ENCODE data around the gene PLEKHA6. TPM values are rescaled to one million over a fixed set of nuclear protein-coding genes. Genes with fewer than 3 reads are reported as not detected.

The PLEKHA6 gene
- total RNA-seq, 4 donors from 2014 or later = 1.5 to 2.0 (median 1.6) TPM

DNA sequence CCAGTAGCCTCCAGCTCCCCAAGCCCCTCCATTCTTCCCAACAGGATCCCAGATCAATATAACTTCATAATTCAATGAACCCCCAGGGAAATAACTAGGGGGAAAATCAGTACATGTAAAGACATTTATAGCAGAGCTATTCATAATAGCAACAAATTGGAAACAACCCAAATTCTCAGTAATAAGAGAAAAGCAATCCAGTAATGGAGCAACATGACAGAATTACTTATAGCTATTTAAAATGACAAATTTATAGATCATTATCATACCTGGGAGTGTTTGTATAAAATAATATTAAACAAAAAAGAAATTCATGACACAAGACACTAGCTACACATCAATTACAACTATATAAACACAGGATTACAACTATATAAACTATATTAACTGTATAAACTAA is 20.2 kb downstream of the PLEKHA6 start:
- TF ChIP-seq, protein P1, sequence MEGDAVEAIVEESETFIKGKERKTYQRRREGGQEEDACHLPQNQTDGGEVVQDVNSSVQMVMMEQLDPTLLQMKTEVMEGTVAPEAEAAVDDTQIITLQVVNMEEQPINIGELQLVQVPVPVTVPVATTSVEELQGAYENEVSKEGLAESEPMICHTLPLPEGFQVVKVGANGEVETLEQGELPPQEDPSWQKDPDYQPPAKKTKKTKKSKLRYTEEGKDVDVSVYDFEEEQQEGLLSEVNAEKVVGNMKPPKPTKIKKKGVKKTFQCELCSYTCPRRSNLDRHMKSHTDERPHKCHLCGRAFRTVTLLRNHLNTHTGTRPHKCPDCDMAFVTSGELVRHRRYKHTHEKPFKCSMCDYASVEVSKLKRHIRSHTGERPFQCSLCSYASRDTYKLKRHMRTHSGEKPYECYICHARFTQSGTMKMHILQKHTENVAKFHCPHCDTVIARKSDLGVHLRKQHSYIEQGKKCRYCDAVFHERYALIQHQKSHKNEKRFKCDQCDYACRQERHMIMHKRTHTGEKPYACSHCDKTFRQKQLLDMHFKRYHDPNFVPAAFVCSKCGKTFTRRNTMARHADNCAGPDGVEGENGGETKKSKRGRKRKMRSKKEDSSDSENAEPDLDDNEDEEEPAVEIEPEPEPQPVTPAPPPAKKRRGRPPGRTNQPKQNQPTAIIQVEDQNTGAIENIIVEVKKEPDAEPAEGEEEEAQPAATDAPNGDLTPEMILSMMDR (IDR thresholded peaks at IDR 0.05; ENCODE audit: low read depth) = no peak

GRCh38 chr1:204338997-204339396 is 20.7 kb downstream of the PLEKHA6 start:
- TF ChIP-seq, protein P1 (IDR thresholded peaks at IDR 0.05; ENCODE audit: low read depth) = no peak

- TF ChIP-seq, protein P1 (IDR thresholded peaks at IDR 0.05; ENCODE audit: low read depth) = no peak
Observed at GRCh38 chr1:204338360-204338759, 21.4 kb downstream of the PLEKHA6 start.

- TF ChIP-seq, protein P1 (IDR thresholded peaks at IDR 0.05; ENCODE audit: low read depth) = no peak
Observed at GRCh38 chr1:204337583-204337982, 22.1 kb downstream of the PLEKHA6 start.

DNA sequence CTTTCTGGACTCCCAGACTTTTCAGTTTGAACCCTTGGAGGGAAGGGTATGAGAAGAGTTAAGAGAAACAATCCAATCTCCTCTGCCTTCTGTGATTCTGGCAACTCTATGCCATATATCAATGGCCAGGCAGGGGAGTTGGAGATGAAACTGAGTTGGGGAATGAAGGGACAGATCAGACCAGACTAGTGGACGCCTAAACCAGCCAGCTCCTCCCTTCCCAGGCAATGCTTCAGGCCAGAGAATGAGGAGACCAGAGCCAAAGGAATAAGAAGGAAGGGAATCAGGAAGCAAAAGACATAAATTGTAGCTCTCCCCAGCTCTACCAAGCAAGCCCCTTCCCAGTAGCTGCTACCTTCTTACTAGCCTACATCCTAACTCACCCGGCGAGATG is 22.7 kb downstream of the PLEKHA6 start:
- TF ChIP-seq, protein P1 (IDR thresholded peaks at IDR 0.05; ENCODE audit: low read depth) = no peak

DNA sequence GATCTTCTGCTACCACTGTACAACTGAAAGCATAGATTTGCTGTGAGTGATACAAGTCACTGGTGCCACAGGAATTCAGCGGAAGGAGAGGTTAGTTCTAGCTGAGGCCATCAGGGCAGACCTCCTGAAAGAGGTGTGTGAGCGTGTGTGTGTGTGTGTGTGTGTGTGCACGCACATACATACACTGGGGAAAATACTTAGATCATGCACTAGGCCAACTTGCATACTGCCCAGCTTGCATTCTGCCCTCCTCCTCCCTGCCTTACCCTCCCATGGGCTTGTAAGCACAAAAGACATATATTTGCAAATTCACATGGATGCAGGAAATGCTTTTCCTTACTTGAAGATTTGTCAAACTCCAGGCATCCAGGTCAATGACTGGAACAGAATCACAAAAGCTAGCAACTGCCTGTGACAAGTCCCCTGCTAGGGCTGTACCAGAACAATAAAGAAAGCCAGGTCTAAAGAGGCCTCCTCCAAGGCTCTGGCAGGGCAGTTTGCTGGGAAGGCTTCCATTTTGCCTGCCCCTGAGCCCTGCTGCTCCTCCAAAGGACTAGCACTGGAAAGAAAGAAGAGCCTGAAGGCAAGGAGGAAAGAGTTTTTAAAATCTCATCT is 23.2 kb downstream of the PLEKHA6 start:
- TF ChIP-seq, protein P1 (IDR thresholded peaks at IDR 0.05; ENCODE audit: low read depth) = no peak

DNA sequence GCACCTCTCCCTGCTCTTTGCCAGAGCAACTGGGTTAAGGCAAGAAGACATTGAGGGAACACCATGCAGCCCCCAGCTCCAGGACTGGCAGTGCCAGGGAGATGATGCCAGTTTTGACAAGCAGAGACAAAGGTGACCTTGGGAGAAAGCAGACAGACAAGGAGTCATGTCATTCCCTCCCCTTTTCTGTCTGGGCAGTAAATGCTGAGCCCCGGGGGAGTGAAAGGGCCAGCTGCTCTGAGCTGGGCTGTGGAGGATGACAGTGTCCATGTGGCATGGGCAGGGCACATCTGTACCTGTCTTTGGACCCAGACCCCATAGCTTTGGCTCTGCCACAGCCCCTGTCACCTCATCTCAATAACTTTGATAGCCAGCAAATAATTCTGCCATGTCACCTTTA is 24.2 kb downstream of the PLEKHA6 start:
- TF ChIP-seq, protein P1 (IDR thresholded peaks at IDR 0.05; ENCODE audit: low read depth) = no peak

Data from subcutaneous adipose tissue (tissue), 4 donors.